ENCODE data around the gene ADCY7.
"Not testable (repeated sequence)": the region's sequence is repeated elsewhere in the genome, so short reads cannot be mapped to it uniquely, and the experiment has no call there.

Gene ADCY7

GRCh38 chr16:50266337-50267091, at the start of gene ADCY7:
ADCY7 (plus strand) TSS chr16:50266551; CDS start chr16:50288180, 21,629 bp downstream.
- no peak for DNase-seq

GRCh38 chr16:50219402-50219975, 46.9 kb upstream of the ADCY7 start:
- no peak for DNase-seq

GRCh38 chr16:50224286-50224685, 42.1 kb upstream of the ADCY7 start:
- DNase-seq = no peak

GRCh38 chr16:50227120-50227519, 39.2 kb upstream of the ADCY7 start:
- DNase-seq = no peak

GRCh38 chr16:50227665-50228064, 38.7 kb upstream of the ADCY7 start:
- DNase-seq = no peak

GRCh38 chr16:50228364-50228868, 37.9 kb upstream of the ADCY7 start:
- no peak for DNase-seq

- DNase-seq = no peak
Measured at GRCh38 chr16:50229149-50229726, 37.1 kb upstream of the ADCY7 start.

- no peak for DNase-seq
Measured at GRCh38 chr16:50234771-50235556, 31.4 kb upstream of the ADCY7 start.

- no peak for DNase-seq
Measured at GRCh38 chr16:50235581-50235980, 30.8 kb upstream of the ADCY7 start.

- DNase-seq = no peak
Measured at GRCh38 chr16:50238314-50238713, 28.0 kb upstream of the ADCY7 start.

GRCh38 chr16:50238868-50239301, 27.5 kb upstream of the ADCY7 start:
- DNase-seq = no peak

- DNase-seq = not testable (repeated sequence)
Measured at GRCh38 chr16:50243024-50243423, 23.3 kb upstream of the ADCY7 start.

- DNase-seq = no peak
Measured at GRCh38 chr16:50244140-50244503, 22.2 kb upstream of the ADCY7 start.

- no peak for DNase-seq
Measured at GRCh38 chr16:50244504-50245416, 21.6 kb upstream of the ADCY7 start.

GRCh38 chr16:50245417-50246298, 20.7 kb upstream of the ADCY7 start:
- DNase-seq = no peak

- no peak for DNase-seq
Measured at GRCh38 chr16:50246299-50247122, 19.8 kb upstream of the ADCY7 start.

- DNase-seq = no peak
Measured at GRCh38 chr16:50247123-50247905, 19.0 kb upstream of the ADCY7 start.

GRCh38 chr16:50247906-50248608, 18.3 kb upstream of the ADCY7 start:
- DNase-seq = no peak

GRCh38 chr16:50248845-50249244, 17.5 kb upstream of the ADCY7 start:
- DNase-seq = no peak

All from T1000 (cell line).